GM21423 (cell line): Measurements from ENCODE around the gene KAZN.

ENCODE experiments used
- ATAC-seq: cut with Tn5 transposase; IDR thresholded peaks from one replicate; pipeline ENCODE4 v1.9.1; 2021; ENCODE audit warnings: mild to moderate bottlenecking, moderate library complexity; ENCODE audit not compliant: unreplicated experiment

The KAZN gene

DNA sequence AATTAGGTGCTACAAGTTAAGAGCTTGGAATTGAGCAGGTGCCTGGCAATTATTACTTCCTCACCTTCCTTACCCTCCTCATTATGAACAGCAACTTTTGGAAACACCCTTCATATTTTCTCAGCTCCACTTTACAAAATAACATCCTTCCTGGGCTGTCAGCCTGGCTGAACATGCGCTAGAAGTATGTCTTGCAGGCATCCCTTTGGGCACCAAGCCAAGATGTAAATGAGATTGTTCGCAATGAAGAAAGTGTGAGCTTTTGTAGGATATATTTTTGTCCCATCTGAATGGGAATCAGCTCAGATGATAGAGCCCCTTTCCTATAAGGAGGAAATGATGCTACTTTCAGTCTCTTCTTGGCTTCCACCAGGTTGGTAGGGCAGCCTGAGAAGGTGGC lies 245.9 kb downstream of the KAZN start:
- no peak for ATAC-seq

DNA sequence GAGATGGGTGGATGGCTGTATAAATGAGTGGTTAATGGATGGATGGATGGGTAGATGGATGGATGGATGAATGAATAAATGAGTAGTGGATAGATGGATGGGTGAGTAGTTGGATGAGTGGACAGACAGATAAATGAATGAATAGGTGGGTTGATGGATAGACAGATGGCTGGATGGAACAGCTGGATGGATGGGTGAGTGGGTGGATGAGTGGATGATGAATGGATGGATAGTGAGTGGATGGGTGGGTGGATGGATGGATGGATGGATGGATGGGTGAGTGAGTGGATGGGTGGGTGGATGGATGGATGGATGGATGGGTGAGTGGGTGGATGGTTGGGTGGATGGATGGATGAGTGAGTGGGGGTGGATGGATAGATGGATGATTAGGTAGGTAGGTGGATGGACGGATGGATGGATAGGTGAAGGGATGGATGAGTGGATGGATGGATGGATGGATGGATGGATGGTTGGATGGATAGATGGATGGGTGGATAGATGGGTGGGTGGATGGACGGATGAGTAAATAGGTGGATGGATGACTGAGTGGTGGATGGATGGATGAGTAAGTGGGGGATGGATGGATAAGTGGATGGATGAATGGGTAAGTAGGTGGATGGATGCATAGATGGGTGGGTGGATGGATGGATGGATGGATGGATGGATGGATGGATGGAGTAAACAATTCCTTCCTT lies 246.6 kb downstream of the KAZN start:
- ATAC-seq = no peak

- no peak for ATAC-seq
Observed at GRCh38 chr1:14845851-14846250, 247.4 kb downstream of the KAZN start.

- ATAC-seq = no peak
Observed at GRCh38 chr1:14846688-14847087, 248.2 kb downstream of the KAZN start.

DNA sequence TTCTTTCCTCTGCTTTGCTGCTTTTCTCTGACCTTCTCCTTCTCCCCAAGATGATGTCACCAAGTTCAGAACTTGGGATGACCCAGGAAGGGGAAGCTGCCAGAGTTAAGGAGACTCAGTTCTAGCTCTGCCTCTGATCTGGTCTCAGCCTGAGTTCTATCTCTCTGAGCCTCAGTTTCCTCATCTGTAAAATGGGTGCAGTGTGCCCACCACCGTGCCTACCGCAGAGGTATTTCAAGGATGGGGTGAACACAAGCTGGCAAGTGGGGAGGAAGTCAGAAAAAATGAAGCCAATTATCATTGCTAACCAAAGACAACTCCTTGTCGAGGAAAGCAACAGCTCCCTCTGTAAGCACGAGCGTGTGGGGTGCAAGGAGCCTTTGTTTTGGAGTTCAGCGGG lies 249.7 kb downstream of the KAZN start:
- no peak for ATAC-seq

- ATAC-seq = no peak
Observed at GRCh38 chr1:14848625-14849024, 250.1 kb downstream of the KAZN start.

- no peak for ATAC-seq
Observed at GRCh38 chr1:14849038-14849437, 250.6 kb downstream of the KAZN start.

GRCh38 chr1:14850563-14850962 lies 252.1 kb downstream of the KAZN start:
- no peak for ATAC-seq

GRCh38 chr1:14851760-14852159 lies 253.3 kb downstream of the KAZN start:
- ATAC-seq = no peak

- no peak for ATAC-seq
Observed at GRCh38 chr1:14852291-14852690, 253.8 kb downstream of the KAZN start.

DNA sequence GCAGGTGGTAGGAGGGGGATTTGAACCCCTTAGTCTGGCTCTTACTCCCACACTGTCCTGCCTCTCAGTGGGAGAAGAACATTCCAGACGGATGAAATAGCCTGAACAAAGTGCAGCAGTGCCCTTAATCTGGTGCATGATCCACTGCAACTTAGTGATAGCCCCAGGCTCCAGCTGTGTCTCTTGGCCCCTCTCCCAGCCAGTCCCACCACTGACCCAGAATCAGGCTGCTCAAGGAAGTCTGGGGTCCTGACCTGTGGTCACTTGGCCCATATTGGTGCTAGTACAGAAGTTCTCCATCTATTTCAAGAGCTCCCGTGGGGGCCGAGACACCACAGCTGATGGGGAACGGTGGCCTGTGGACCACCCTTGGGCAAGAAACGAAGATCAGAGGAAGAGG lies 255.0 kb downstream of the KAZN start:
- ATAC-seq = no peak

GRCh38 chr1:14855268-14855667 lies 256.8 kb downstream of the KAZN start:
- ATAC-seq = no peak

GRCh38 chr1:14855801-14856200 lies 257.3 kb downstream of the KAZN start:
- no peak for ATAC-seq

DNA sequence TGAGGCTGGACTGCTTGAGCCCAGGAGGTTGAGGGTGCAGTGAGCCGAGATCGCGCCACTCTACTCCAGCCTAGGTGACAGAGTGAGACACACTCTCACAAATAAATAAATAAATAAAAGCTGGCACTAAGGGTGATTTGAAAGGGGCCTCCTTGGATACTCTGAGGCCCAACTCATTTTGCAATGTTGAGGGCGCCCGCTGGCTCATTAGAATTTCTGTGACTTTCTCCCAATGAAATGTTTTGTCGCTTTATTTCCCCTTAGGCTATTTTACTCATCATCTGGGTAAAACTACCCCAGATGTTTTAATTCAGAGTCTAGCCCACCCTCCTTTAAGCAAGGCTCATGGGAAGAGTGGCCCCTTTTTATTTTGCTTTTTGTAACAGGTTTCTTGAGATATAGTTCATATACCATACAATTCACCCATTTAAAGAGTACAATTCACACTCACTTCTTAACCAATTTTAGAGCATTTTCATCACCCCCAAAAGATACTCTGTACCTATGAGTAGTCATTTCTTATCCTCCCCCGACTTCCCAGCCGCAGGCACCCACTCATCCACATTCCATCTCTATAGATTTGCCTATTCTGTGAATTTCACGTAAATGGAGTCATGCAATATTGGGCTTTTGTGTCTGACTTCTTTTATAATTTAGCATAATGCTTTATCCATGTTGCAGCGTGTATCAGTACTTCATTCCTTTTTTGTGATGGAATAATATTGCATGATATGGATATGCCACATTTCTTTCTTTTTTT lies 259.1 kb downstream of the KAZN start:
- no peak for ATAC-seq

DNA sequence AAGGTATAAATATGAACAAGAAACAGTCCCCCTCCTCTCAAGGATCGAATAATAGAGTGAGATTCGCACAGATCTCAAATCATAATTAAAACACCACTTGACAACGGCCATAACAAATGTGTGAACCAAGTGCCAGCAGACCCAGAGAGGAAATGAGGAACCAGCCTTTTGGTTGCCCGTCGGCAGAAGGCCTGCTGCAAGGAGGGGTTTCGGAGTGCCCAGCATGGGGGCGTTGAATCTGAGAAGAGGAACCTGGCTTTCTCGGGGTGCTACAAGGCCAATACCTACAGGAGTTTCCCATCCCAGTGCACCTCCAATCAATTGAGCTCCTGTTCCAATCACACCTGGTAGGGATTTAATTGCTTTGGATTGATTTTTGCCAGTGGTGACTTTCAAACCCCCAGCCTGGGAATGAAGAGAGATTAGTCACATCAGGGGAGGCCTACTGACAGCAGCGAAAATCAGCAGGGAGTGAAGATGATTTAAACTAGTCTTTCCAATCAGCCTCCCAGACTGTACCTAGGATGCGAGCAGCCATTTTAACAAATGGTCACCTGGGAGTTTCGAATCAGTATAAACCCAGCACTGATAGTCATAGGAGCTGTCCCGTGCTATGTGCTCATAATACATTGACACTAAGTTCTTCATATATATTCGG lies 263.8 kb downstream of the KAZN start:
- ATAC-seq = no peak

DNA sequence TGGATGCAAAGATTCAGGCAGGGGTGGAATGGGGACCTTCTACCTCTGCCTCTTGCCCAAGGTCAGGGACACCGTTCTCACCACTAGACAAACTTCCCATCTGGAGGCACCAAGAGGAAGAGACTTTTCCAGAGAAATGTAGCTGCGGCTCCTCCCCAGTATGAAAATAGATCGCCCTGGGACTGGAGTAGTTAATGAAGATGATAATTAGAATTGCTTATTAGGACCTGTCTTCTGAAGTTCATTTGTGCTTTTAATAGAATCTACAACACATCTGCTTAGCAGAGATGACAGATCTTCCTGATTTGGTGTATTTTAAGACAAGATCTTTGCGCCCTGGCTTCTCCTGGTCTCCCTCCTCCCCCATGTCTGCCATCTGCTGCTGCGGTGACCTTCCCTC lies 266.6 kb downstream of the KAZN start:
- ATAC-seq = no peak

DNA sequence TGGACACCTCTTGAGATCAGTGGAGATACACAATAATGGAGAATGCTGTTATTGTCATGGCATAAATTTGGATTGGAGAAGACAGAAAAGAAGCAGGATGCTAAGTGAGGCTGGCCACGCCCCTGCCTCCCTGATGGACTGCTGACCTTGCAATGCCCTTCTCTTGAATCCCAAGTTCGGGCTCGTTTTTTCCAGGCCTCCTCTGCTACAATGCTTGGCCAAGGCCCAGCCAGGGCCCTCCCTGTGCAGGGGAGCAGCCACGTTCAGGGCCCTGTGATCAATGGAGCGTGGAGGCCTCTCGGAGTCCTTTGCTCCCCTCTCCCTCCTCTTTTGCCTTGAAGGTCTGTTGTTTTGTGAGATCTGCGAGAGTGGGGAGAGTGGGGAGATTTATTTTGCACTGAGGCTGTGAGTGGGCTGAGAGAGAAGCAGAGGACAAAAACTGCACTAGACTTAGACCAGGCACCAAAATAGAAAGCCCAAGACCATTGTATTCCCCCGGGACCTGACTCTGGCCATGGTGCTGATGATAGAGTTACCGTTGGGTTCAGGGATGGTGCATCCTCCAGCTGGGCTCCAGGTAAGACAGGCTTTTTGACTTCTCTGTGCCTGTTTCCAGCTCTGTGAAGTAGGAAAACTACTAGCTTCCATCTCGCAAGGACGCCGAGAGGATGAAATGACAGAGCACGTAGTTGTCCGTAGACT lies 268.6 kb downstream of the KAZN start:
- no peak for ATAC-seq

DNA sequence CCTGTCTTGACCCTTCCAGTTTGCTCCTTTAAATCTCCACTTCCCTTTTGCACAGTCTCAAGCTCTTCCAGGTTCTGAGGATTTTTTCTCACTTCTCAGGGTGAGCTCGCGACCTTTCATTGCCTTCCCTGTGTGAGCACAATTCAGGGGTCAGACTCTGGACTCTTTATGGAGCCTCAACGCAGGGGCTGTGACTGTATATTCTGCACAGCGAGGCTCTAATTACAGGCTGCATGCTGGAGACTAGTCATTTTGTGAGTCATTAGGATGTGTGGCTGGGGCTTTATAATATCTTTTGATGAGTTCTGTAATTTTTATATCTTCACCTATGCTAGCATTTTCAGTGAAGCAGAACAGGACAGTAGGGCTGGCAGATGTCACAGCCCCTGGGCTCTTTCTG lies 270.7 kb downstream of the KAZN start:
- no peak for ATAC-seq

- ATAC-seq = no peak
Observed at GRCh38 chr1:14871218-14871970, 272.9 kb downstream of the KAZN start.

GRCh38 chr1:14872762-14873161 lies 274.3 kb downstream of the KAZN start:
- ATAC-seq = no peak

GRCh38 chr1:14873677-14874076 lies 275.2 kb downstream of the KAZN start:
- no peak for ATAC-seq
